ENCODE results near the gene MPC2. TPM values are rescaled to one million over a fixed set of nuclear protein-coding genes. Genes with fewer than 3 reads are reported as not detected.

The MPC2 gene
- total and polyA plus RNA-seq, 2 of the 8 experiments (the other 6 are each of a cell fraction or from before 2014, with no cell fraction given): 18.6 to 40.9 TPM

- Histone ChIP-seq H3K14ac (ENCODE audit: insufficient read length) (no peak overlapping the region), H4K8ac (ENCODE audit: extremely low read depth, insufficient read depth, low read length) (no peak overlapping the region), H3K27ac (ENCODE audit: low read depth, low read length) (no peak overlapping the region), H3K23me2 (ENCODE audit: low read depth, low read length) (no peaks in the 10 kb centered on the region), H2BK5ac (ENCODE audit: low read depth, low read length) (no peak overlapping the region), H2AFZ (ENCODE audit: low read length) (no peak overlapping the region), H3K9me3 (ENCODE audit: insufficient read depth in 2 of 2, low read depth in 1 of 2, low read length in 1 of 2) (no peaks in the 10 kb centered on the region), H3K4me1 (replicated peaks in 1 of 4; ENCODE audit: control insufficient read depth in 3 of 4, insufficient read depth in 4 of 4, low read length in 3 of 4) (no peaks in the 10 kb centered on the region), H2BK12ac (ENCODE audit: low read depth, low read length) (no peak overlapping the region), H3K27me3 (replicated peaks in 1 of 4; ENCODE audit: control insufficient read depth in 3 of 4, extremely low read depth in 1 of 4, insufficient read depth in 3 of 4, low read length in 3 of 4) (no peaks in the 10 kb centered on the region), H2BK120ac (replicated peaks; ENCODE audit: low read depth, low read length) (no peak overlapping the region), H2BK20ac (ENCODE audit: low read length) (no peak overlapping the region), H3K18ac (ENCODE audit: extremely low read depth, low read length) (no peak overlapping the region), H4K91ac (replicated peaks; ENCODE audit: insufficient read length, low read length) (no peak overlapping the region), H3K36me3 (ENCODE audit: control insufficient read depth in 2 of 4, insufficient read depth in 4 of 4, low read length in 3 of 4) (peaks cover 0 to 19% (median 2%) of the 10 kb centered on the region in 4 experiments; a peak in 2 of 8 replicates), H3K23ac (ENCODE audit: insufficient read length) (no peak overlapping the region), H3K4ac (replicated peaks; ENCODE audit: insufficient read length, low read depth, low read length) (no peak overlapping the region), H4K20me1 (replicated peaks in 1 of 2; ENCODE audit: control insufficient read depth in 1 of 2, insufficient read depth in 2 of 2, low read length in 2 of 2) (no peaks in the 10 kb centered on the region), H2AK5ac (ENCODE audit: low read depth, low read length) (no peak overlapping the region), H3K4me3 (ENCODE audit: extremely low read depth in 1 of 4, insufficient read depth in 2 of 4, low read depth in 3 of 4, low read length in 4 of 4) (no peak overlapping the region), H3K79me2 (ENCODE audit: control insufficient read depth in 1 of 2, insufficient read depth in 2 of 2, low read length in 2 of 2) (peaks cover 0 to 67% of the 10 kb centered on the region in 2 experiments; a peak in 2 of 4 replicates), H3K79me1 (ENCODE audit: low read depth, low read length) (0 out of 2 replicates have a peak, but pooled peaks cover 3% of the 10 kb centered on the region), H3K9ac (replicated peaks in 1 of 4; ENCODE audit: extremely low read depth in 1 of 4, low read depth in 3 of 4, low read length in 3 of 4) (no peak overlapping the region), H3K4me2 (ENCODE audit: insufficient read depth in 1 of 2, low read depth in 2 of 2, low read length in 2 of 2) (no peak overlapping the region), H4K5ac (ENCODE audit: insufficient read length, low read depth, low read length) (no peak overlapping the region), H3K56ac (replicated peaks; ENCODE audit: insufficient read length, low read depth, low read length) (no peak overlapping the region), H2BK15ac (ENCODE audit: low read length) (no peak overlapping the region)
- DNase-seq (ENCODE audit: low read depth in 1 of 2, low spot score in 2 of 2) (no peak), FAIRE-seq (no peak)
- ChIA-PET POLR2A (ENCODE audit: partially characterized antibody) (no interaction called here), CTCF (ENCODE audit: partially characterized antibody) (interaction anchor here (0.6 kb wide), 2 partner anchors 82 to 1862 kb away, joined by 3 to 4 read pairs; no protein-coding TSS in a partner anchor)
- TF ChIP-seq CTBP2 (IDR thresholded peaks at IDR 0.05; ENCODE audit: borderline replicate concordance, insufficient read depth, insufficient read length, low read length) (no peak), EZH2 (IDR thresholded peaks at IDR 0.05; ENCODE audit: low read depth, low read length, severe bottlenecking) (no peak), KDM1A (IDR thresholded peaks at IDR 0.05; ENCODE audit: borderline replicate concordance, low read length) (no peak), HDAC6 (IDR thresholded peaks at IDR 0.05; ENCODE audit: low read depth, low read length) (no peak), YY1 (IDR thresholded peaks at IDR 0.05; ENCODE audit: low read depth, low read length) (no peak), CHD1 (IDR thresholded peaks at IDR 0.05; ENCODE audit: low read depth, low read length) (no peak), SIN3A (conservative IDR thresholded peaks at IDR 0.05 in 1 of 2, IDR thresholded peaks at IDR 0.05 in 1 of 2; ENCODE audit: low read depth in 1 of 2, low read length in 2 of 2) (no peak), PHF8 (conservative IDR thresholded peaks at IDR 0.05; ENCODE audit: low read depth, low read length) (no peak), GABPA (IDR thresholded peaks at IDR 0.05; ENCODE audit: borderline replicate concordance, insufficient read depth, low read length) (no peak), RFX5 (IDR thresholded peaks at IDR 0.05; ENCODE audit: borderline replicate concordance, low read depth, low read length) (no peak), SP4 (IDR thresholded peaks at IDR 0.05; ENCODE audit: low read length) (no peak), JUND (IDR thresholded peaks at IDR 0.05; ENCODE audit: low read length) (no peak), POU5F1 (IDR thresholded peaks at IDR 0.05; ENCODE audit: low read depth, low read length) (no peak)
- TF ChIP-seq, protein P1, sequence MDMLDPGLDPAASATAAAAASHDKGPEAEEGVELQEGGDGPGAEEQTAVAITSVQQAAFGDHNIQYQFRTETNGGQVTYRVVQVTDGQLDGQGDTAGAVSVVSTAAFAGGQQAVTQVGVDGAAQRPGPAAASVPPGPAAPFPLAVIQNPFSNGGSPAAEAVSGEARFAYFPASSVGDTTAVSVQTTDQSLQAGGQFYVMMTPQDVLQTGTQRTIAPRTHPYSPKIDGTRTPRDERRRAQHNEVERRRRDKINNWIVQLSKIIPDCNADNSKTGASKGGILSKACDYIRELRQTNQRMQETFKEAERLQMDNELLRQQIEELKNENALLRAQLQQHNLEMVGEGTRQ (IDR thresholded peaks at IDR 0.05; ENCODE audit: low read length): no peak
These were observed 20.8 kb upstream of the MPC2 start for GRCh38 chr1:167957710-167958109.
